CD1c-positive myeloid dendritic cell (primary cell): ENCODE measurements around the gene ARHGAP6.
"Not testable (repeated sequence)": the region's sequence is repeated elsewhere in the genome, so short reads cannot be mapped to it uniquely, and the experiment has no call there.

Experiments used
- DNase-seq: peaks from one replicate; pipeline ENCODE4 v3.0.0-alpha.2; 2016; ENCODE audit errors: extremely low spot score

ARHGAP6 gene

GRCh38 chrX:11235377-11235776 lies 430.3 kb downstream of the ARHGAP6 start:
- not testable (repeated sequence) for DNase-seq

GRCh38 chrX:11215191-11215921 lies 450.4 kb downstream of the ARHGAP6 start:
- DNase-seq = no peak

- DNase-seq = no peak
Observed at GRCh38 chrX:11214346-11215190, 451.2 kb downstream of the ARHGAP6 start.

GRCh38 chrX:11212741-11213140 lies 453.0 kb downstream of the ARHGAP6 start:
- DNase-seq = no peak

- DNase-seq = no peak
Observed at GRCh38 chrX:11210415-11210801, 455.3 kb downstream of the ARHGAP6 start.

GRCh38 chrX:11209798-11210414 lies 455.8 kb downstream of the ARHGAP6 start:
- no peak for DNase-seq

GRCh38 chrX:11206716-11207115 lies 459.0 kb downstream of the ARHGAP6 start:
- DNase-seq = no peak

GRCh38 chrX:11205796-11206195 lies 459.9 kb downstream of the ARHGAP6 start:
- no peak for DNase-seq

- DNase-seq = no peak
Observed at GRCh38 chrX:11197671-11198070, 468.0 kb downstream of the ARHGAP6 start.

- no peak for DNase-seq
Observed at GRCh38 chrX:11196476-11196875, 469.2 kb downstream of the ARHGAP6 start.

- DNase-seq = no peak
Observed at GRCh38 chrX:11193035-11193469, 472.7 kb downstream of the ARHGAP6 start.

- no peak for DNase-seq
Observed at GRCh38 chrX:11190745-11191510, 474.8 kb downstream of the ARHGAP6 start.

- DNase-seq = no peak
Observed at GRCh38 chrX:11189097-11189496, 476.6 kb downstream of the ARHGAP6 start.

GRCh38 chrX:11188664-11189063 lies 477.1 kb downstream of the ARHGAP6 start:
- DNase-seq = no peak

GRCh38 chrX:11187001-11187400 lies 478.7 kb downstream of the ARHGAP6 start:
- no peak for DNase-seq

GRCh38 chrX:11185861-11186260 lies 479.9 kb downstream of the ARHGAP6 start:
- no peak for DNase-seq

- DNase-seq = no peak
Observed at GRCh38 chrX:11180571-11180970, 485.1 kb downstream of the ARHGAP6 start.

- no peak for DNase-seq
Observed at GRCh38 chrX:11172415-11172814, 493.3 kb downstream of the ARHGAP6 start.

GRCh38 chrX:11171956-11172355 lies 493.8 kb downstream of the ARHGAP6 start:
- DNase-seq = no peak

- DNase-seq = no peak
Observed at GRCh38 chrX:11164433-11164832, 501.3 kb downstream of the ARHGAP6 start.

GRCh38 chrX:11159149-11159548 lies 506.6 kb downstream of the ARHGAP6 start:
- no peak for DNase-seq
